ENCODE data around the gene ENAH.

ENAH gene

GRCh38 chr1:225449261-225449660 lies 203.7 kb downstream of the ENAH start:
- DNase-seq = no peak

DNA sequence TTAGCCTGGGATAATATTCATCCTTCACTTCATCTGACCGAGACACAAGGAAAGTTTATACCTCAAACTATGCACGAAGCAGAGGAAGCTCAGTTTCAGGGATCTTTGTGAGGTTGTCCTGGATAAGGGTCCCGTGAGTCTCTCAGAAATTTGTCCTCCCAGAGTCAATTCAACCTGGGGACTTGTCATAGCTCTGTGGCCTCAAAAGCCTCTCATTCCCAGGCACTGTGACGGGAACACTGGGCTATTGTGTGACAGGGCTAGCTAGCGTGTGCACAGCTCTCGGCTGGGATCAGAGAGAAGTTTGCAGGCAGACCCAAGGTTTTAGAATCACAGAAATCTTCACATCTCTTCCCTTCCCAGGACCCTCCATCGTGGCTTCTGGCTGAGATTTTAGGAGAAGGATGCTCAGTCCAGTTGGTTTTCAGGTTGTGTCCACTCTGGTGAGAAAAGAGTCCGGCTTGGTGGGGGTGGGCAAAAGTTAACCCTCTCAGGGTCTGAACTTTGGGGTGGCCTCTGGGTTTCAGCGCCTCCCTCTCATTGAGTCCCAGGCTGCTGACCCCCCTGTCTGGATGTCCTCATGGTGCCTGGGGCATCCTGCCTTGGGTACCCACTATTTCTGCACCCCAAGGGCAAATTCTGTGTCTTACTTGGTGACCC lies 204.6 kb downstream of the ENAH start:
- no peak for DNase-seq

- DNase-seq = no peak
Measured at GRCh38 chr1:225447650-225448089, 205.3 kb downstream of the ENAH start.

GRCh38 chr1:225446981-225447615 lies 205.8 kb downstream of the ENAH start:
- no peak for DNase-seq

DNA sequence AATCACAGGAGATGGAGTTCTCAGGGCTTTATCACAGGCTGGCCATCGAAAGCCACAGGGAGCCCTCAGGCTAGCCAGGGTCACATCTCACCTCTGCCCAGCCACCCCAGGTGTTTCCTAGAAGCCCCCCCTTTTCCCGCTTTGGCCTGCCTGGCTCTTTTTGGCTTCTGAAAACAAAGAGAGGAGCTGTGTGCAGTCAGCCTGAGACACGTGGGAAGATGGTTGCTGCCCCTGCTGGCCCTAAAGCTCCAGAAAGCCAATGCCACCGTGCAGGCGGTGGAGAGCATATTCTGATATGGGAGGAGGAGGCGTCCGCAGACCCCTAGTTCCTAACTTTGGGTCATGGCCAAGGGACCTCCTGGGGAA lies 206.3 kb downstream of the ENAH start:
- DNase-seq = no peak

DNA sequence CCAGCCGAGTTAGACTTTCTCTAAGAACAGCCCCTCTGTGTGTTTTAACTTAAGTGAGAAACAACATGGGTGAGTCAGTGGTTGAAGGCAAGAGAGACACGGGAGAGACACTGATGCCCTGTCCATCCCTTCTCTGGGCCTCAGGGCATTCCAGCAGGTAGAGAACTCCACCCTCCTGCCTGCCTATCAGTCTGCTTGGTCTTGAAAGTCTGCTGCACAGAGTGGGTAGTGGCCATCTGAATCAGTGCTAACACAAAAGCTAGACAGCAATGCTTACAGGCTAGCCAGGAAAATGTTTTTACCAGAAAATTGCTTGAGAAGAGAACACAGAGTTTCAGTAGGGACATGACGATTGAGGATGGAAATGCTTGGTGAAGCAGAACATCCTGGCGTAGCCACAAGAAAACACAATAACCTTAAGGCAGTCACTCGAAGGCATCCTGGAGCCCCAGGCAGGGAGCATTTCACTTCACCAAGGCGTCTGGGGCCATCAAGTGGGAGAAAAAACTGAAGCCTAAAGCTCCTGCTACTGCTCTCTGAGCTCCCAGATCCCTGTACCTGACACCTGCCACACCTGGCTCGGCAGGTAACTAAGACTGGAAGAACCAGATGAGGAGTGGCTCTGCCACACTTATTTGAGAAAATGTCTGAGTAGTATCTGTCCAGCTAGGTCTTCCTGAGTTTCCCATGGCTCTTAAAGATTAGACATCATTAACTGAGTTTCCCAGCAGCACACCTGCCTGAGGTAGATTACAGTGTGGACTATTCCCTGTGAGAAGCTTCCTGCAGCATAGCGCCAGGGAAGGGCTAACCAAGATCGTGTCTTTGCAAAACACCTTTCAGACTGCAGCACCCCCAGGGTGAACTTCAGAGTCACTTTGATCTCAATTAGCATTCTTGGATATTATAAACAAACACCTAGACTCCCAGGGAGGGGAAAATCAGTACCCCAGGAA lies 207.0 kb downstream of the ENAH start:
- no peak for DNase-seq

DNA sequence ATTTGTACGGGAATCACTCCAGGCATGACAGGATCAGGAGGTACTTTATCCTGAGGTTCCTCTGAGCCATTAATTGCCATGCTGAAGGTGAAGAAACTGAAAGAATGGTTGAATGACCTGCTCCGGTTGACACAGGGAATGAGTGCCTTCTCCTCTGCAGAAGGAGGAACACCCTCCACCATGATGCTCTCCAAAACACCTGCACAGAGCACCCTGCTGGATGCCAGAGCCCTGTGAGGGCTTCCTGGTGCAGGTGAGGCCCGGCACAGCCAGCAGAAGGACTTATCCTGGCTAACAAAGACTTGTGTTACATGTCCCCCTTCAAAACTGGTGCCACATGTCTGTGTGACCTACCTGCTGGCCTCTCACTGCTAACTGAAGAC lies 210.8 kb downstream of the ENAH start:
- DNase-seq = no peak

- DNase-seq = no peak
Measured at GRCh38 chr1:225441314-225442122, 211.4 kb downstream of the ENAH start.

DNA sequence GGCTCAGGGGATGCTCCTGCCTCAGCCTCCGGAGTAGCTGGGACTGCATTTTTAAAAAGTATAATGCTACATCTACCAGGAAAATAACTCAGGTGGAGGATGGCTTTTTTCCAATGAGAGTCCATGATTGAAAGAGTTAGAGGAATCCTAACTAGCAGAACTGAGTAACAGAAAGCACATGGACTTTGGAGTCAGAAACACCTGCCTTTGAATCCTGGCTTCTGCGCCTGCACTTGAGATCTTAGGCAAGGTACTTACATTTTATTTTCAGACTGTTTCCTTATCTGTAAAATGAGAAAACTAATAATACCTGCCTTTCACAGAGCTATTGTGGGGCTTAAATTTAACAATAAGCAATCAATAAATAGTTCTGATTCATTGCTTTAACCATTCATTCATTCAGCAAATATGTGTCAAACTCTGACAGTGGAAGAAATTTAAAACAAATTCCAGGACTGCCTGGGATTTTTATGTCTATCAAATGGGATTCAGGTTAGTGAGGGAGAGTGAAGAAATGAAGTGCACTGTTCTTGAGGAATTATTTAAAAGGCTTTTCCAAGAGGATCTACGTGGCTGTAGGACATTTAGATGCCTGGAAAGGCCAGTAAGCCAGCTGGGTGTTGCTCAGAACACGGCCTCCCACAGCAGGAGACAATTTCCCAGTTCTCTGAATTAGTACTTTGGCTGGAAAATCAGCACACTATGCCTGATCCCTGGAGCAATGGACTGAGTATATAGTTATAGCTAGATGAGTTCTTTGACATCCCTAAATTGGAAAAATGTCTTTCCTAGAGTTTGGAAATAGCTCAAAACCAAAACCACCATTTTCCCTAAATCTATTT lies 212.3 kb downstream of the ENAH start:
- no peak for DNase-seq

DNA sequence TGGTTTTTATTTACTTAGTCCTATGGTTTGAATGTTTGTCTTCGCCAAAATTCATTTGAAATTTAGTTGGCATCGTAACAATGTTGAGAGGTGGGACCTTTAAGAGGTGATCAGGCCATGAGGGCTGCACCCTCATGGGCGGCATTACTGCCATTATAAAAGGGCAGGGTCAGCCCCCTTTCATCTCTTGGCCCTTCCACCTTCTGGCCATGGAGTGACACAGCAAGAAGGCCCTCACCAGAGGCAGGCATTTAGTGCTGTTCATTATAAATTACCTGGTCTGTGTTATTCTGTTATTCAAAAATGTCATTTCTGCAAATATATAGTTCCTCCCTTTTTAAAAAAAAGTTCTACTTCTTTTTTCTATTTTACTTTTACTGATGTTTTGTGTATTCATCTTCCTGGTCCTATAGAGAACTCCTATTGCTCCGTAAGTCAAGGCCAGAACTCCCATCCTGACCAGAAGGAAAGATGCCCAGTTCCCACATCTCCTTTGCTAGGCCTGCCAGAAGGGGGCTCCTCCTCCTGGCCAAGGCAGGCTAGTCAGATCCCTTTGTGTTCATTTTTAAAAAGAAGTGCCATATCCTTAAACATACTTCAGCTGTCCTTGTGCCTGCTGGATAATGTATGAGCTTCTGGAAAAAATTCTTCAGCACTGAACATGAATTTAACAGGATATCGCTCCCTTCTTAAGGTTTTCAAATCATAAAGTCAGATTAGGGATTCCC lies 215.0 kb downstream of the ENAH start:
- no peak for DNase-seq
